ENCODE data around the gene TYMP. TPM values are rescaled to one million over a fixed set of nuclear protein-coding genes. Genes with fewer than 3 reads are reported as not detected.
A peak's percentile ranks its signal among the peaks of the same experiment; 100 is the strongest.

Gene TYMP
- total RNA-seq, 1 donor from 2014 or later: 86.0 TPM

DNA sequence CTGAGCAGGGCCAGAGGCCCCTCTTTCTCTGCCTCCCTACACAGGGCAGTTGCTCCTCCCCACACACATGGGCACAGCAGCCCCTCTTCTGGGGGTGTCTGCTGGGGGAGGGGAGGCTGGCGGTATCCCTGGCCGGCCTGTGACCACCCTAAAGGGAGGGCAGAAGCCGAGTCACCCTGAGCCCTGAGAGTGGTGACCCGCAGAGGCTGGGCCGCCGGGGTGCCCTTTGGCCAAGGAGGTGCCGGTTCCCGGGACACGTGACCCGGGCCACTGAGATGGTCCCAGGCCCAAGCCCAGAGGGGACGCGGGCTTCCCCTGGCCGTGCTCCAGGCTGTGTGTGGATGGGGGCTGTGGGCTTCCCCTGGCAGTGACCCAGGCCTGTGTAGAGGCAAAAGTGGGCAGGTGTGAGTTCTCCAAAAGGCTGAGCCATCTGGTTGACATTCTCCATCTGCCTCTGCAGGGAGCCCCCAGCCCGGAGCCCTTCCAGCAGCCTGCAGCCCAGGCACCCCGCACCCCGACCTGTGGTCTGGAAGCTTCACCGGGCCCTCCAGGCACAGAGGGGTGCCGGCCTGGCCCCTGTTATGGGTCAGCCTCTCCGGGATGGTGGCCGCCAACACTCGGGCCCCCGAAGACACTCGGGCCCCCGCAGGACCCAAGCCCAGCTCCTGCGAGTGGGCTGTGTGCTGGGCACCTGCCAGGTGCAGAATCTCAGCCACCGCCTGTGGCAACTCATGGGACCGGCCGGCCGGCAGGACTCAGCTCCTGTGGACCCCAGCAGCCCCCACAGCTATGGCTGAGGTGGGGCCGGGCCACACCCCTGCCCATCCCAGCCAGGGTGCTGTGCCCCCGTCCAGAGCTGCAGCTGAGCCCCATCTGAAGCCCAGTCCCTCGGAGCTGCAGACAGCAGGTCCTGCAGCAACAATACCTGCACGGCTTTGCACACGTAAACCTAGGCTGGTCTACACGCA, 47.4 kb downstream of the TYMP start:
- peak; percentile 1 for ATAC-seq

DNA sequence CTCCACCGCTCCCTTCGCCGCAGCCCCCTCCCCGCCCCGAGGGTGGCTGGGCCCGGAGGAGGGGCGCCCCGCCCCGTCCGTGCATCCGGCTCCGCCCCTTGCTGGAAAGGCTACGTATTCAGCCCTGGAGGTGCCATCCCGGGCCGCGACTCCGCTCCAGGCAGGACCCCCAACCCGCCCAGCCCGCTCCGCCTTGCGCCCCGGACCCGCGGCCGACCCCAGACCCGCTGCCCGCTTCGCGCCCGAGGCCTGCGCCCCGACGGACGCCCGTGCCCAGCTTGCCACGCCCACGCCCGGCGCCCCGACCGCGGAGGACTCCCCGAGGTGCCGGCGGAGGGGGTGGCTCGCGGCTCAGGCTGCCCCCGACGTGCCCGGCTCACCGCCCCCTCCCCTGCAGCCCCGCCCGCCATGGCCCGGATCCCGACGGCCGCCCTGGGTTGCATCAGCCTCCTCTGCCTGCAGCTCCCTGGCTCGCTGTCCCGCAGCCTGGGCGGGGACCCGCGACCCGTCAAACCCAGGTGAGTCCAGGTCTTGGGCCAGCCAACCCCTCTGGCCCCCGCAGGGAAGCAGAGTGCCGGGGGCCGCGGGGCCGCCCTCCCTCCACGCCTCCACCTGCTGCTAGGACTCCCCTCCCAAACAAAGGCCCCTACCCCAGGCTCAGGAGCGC, 48.2 kb downstream of the TYMP start, which contains the start of gene ADM2:
Gene ADM2, plus strand, starts transcription at position 104 of the 667 bp plus-strand sequence. Its CDS starts 305 bp downstream, at position 409.
- ATAC-seq: peak; percentile 37

DNA sequence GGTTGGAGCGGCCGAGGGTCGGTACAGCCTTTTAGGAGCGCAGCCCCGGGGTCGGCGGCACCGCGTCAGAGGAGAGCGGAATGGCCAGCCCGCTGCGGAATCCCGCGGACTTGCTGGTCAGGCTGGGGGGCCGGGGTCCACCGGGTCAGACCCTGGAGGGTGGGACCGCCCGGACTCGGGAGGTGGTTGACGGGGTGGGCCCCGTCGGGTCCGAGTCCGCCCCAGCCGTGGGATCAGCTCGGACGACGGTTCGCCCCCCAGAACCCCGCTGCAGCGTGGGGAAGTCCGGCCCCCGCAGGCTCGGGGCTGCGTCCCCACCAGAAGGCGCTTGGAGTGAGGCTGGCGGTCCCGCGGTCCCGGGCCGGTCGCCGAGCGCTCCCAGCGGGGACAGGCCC, 48.8 kb downstream of the TYMP start:
- no peak for ATAC-seq

DNA sequence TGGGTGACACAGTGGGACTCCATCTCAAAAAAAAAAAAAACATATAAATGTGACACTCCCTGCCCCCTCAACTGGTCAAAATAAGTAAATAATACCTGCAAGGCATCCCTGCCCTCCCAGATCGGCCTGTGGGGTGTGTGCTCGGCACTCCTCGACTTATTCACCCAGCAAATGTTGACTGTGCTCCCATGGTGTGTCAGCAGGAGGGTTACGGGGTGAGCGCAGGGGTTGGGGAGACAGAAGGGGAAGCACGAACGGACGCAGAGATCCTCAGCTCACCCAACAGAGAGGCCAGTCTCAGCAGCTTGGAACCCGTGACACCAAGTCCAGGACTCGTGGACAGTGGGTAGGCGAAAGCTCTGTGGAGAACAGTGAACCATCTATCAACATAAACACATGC, 50.1 kb downstream of the TYMP start:
- ATAC-seq: no peak

DNA sequence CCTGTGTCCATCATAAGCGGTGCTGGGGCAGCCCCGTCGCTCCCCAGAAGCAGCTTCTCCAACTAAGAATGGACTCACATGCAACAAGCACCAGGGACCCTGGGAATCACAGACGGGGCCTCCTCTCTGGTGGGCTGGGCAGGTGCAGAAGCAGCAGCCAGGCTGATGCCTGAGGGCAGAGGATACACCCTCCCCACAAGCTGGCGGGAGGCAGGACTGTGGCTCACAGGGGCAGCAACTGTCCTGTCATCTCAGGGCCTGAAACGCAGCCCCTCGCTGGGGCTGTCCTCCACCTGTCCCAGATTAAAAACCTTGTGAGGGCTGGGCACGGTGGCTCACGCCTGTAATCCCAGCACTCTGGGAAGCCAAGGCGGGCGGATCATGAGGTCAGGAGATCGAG, 51.9 kb downstream of the TYMP start:
- ATAC-seq: no peak

DNA sequence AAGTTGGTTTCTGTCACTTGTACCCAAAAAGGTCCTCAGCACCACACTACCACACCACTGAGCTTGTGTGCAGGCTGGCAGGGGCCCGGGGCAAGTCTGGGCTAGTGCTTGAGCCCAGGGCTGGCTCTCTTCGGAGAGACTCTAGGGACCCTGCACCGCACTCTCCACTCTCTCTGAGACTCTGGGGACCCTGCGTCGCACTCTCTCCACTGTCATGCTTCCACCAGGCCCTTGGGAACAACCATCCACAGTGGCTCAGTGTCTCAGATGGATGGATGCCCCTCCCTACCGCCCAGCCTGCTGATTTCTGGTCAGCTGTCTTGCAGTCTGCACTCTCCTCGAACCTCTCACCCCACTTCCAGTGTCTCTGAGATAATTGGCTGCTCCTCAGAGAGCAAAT, 52.9 kb downstream of the TYMP start:
- no peak for ATAC-seq

Other genes starting within 250 kb of the TYMP start
- 148 TPM for gene PLXNB2, start 222.4 kb downstream of the TYMP start, total RNA-seq
- gene DENND6B, start 203.0 kb downstream of the TYMP start, total RNA-seq: 2.3 TPM
- gene PPP6R2, start 186.7 kb downstream of the TYMP start, total RNA-seq: 29.3 TPM
- 55.0 TPM for gene SBF1, start 55.0 kb downstream of the TYMP start, total RNA-seq
- gene ADM2, start 48.5 kb downstream of the TYMP start, total RNA-seq: 11.7 TPM
- gene MIOX, start 43.2 kb downstream of the TYMP start, total RNA-seq: not detected
- 43.7 TPM for gene LMF2, start 22.3 kb downstream of the TYMP start, total RNA-seq
- 37.1 TPM for gene NCAPH2, start 21.8 kb downstream of the TYMP start, total RNA-seq
- gene SCO2, start 4.4 kb downstream of the TYMP start, total RNA-seq: 1.2 TPM
- gene KLHDC7B, start 15.9 kb upstream of the TYMP start, total RNA-seq: 0.20 TPM
- gene SYCE3, start 32.9 kb upstream of the TYMP start, total RNA-seq: not detected
- gene CPT1B, start 48.4 kb upstream of the TYMP start, total RNA-seq: 12.1 TPM
- 31.4 TPM for gene CHKB, start 52.8 kb upstream of the TYMP start, total RNA-seq
- gene MAPK8IP2, start 70.8 kb upstream of the TYMP start, total RNA-seq: 2.3 TPM
- 30.1 TPM for gene ARSA, start 98.1 kb upstream of the TYMP start, total RNA-seq
- 5.9 TPM for gene SHANK3, start 142.8 kb upstream of the TYMP start, total RNA-seq
- gene ACR, start 208.2 kb upstream of the TYMP start, total RNA-seq: 0.40 TPM